HEK293 (cell line): ENCODE measurements around the gene SLC17A9.
A peak's percentile ranks its signal among the peaks of the same experiment; 100 is the strongest.

Experiments
- CTCF ChIA-PET: fragments of 350-600 bp; formaldehyde crosslinking; extraction: SDS; loops from one replicate; lab custom pipeline; 2021; ENCODE audit warnings: antibody characterized with exemption; lab: Yijun Ruan, JAX
- POLR2A ChIA-PET: fragments of 300-600 bp; formaldehyde crosslinking; extraction: SDS; loops from one replicate; lab custom pipeline; 2020; ENCODE audit warnings: antibody characterized with exemption, inconsistent platforms; lab: Yijun Ruan, JAX
- H3K27ac ChIP-seq: fragments of 200-500 bp; sonication (Bioruptor generic); 2 replicates; pipeline ENCODE4 v1.5.1; 2014; ENCODE audit warnings: low read depth, low read length, control low read depth, inconsistent platforms; ENCODE audit errors: extremely low read depth
- H3K36me3 ChIP-seq, 2 experiments: fragments of 200-500 bp in 1 of 2; sonication (Bioruptor generic) in 1 of 2; 1 replicate in 1 of 2; 2 replicates in 1 of 2; pipeline ENCODE4 v1.5.1; 2014 to 2017; ENCODE audit warnings: inconsistent platforms in 2 of 2, low read length in 2 of 2; ENCODE audit not compliant: control insufficient read depth in 2 of 2, insufficient read depth in 1 of 2
- H3K4me1 ChIP-seq: fragments of 200-500 bp; sonication (Bioruptor generic); 2 replicates; pipeline ENCODE4 v1.5.1; 2014; ENCODE audit warnings: mild to moderate bottlenecking, low read length, inconsistent platforms; ENCODE audit not compliant: control insufficient read depth, insufficient read depth
- H3K4me3 ChIP-seq: 2 replicates; pipeline ENCODE4 v1.5.1; 2011; ENCODE audit warnings: low read depth, mild to moderate bottlenecking, control low read depth, low read length, moderate library complexity
- H3K9me3 ChIP-seq: fragments of 200-500 bp; sonication (Bioruptor generic); 2 replicates; pipeline ENCODE4 v1.5.1; 2014; ENCODE audit warnings: low read depth, low read length, inconsistent platforms; ENCODE audit not compliant: control insufficient read depth, insufficient read depth
- BCL11B ChIP-seq: fragments of 450-650 bp; formaldehyde crosslinking; IDR thresholded peaks from 2 replicates; pipeline ENCODE4 v1.5.1; 2016; ENCODE audit warnings: low read depth, missing biosample characterization, missing genetic modification characterization
- KLF10 ChIP-seq: fragments of 450-650 bp; IDR thresholded peaks from 2 replicates; pipeline ENCODE4 v1.5.1; 2018; ENCODE audit warnings: missing biosample characterization, mild to moderate bottlenecking, missing genetic modification characterization
- PRDM1 ChIP-seq: fragments of 450-650 bp; formaldehyde crosslinking; IDR thresholded peaks from 2 replicates; pipeline ENCODE4; 2016; ENCODE audit warnings: missing biosample characterization, missing genetic modification characterization
- SCRT1 ChIP-seq: fragments of 450-650 bp; formaldehyde crosslinking; IDR thresholded peaks from 2 replicates; pipeline ENCODE4 v1.5.1; 2016; ENCODE audit warnings: missing biosample characterization, missing genetic modification characterization, borderline replicate concordance
- SCRT2 ChIP-seq: fragments of 450-650 bp; formaldehyde crosslinking; IDR thresholded peaks from 2 replicates; pipeline ENCODE4 v1.5.1; 2016; ENCODE audit warnings: missing biosample characterization, missing genetic modification characterization
- YY2 ChIP-seq: fragments of 450-650 bp; formaldehyde crosslinking; IDR thresholded peaks from 2 replicates; pipeline ENCODE4 v1.5.1; 2016; ENCODE audit warnings: missing biosample characterization, missing genetic modification characterization
- ZNF10 ChIP-seq: fragments of 450-650 bp; formaldehyde crosslinking; IDR thresholded peaks from 2 replicates; pipeline ENCODE4 v1.5.1; 2017; ENCODE audit warnings: missing biosample characterization, missing genetic modification characterization
- ZNF132 ChIP-seq: fragments of 450-650 bp; formaldehyde crosslinking; IDR thresholded peaks from 2 replicates; pipeline ENCODE4 v1.5.1; 2017; ENCODE audit warnings: missing biosample characterization, missing genetic modification characterization, borderline replicate concordance
- ZNF140 ChIP-seq: fragments of 450-650 bp; formaldehyde crosslinking; IDR thresholded peaks from 2 replicates; pipeline ENCODE4 v1.5.1; 2016; ENCODE audit warnings: missing biosample characterization, missing genetic modification characterization
- ZNF146 ChIP-seq: fragments of 450-650 bp; formaldehyde crosslinking; IDR thresholded peaks from 2 replicates; pipeline ENCODE4 v1.5.1; 2016; ENCODE audit warnings: missing biosample characterization, missing genetic modification characterization
- ZNF157 ChIP-seq: fragments of 450-650 bp; formaldehyde crosslinking; IDR thresholded peaks from 2 replicates; pipeline ENCODE4 v1.5.1; 2016; ENCODE audit warnings: missing biosample characterization, missing genetic modification characterization
- ZNF184 ChIP-seq: fragments of 450-650 bp; IDR thresholded peaks from 2 replicates; pipeline ENCODE4 v1.5.1; 2018; ENCODE audit warnings: missing biosample characterization, mild to moderate bottlenecking, missing genetic modification characterization
- ZNF223 ChIP-seq: fragments of 450-650 bp; formaldehyde crosslinking; IDR thresholded peaks from 2 replicates; pipeline ENCODE4 v1.5.1; 2016; ENCODE audit warnings: missing biosample characterization, missing genetic modification characterization
- ZNF530 ChIP-seq: fragments of 450-650 bp; formaldehyde crosslinking; IDR thresholded peaks from 2 replicates; pipeline ENCODE4 v1.5.1; 2016; ENCODE audit warnings: low read depth, missing biosample characterization, missing genetic modification characterization
- ZNF560 ChIP-seq: fragments of 450-650 bp; formaldehyde crosslinking; IDR thresholded peaks from 2 replicates; pipeline ENCODE4 v1.5.1; 2017; ENCODE audit warnings: missing biosample characterization, missing genetic modification characterization, borderline replicate concordance
- ZNF561 ChIP-seq: fragments of 450-650 bp; IDR thresholded peaks from 2 replicates; pipeline ENCODE4 v1.5.1; 2018; ENCODE audit warnings: missing biosample characterization, missing genetic modification characterization, borderline replicate concordance
- ZNF600 ChIP-seq: fragments of 450-650 bp; formaldehyde crosslinking; IDR thresholded peaks from 2 replicates; pipeline ENCODE4 v1.5.1; 2016; ENCODE audit warnings: missing biosample characterization, missing genetic modification characterization
- TF ChIP-seq, protein P1 (sequence below): fragments of 450-650 bp; formaldehyde crosslinking; IDR thresholded peaks from 2 replicates; pipeline ENCODE4 v1.5.1; 2016; ENCODE audit warnings: missing biosample characterization, missing genetic modification characterization
- TF ChIP-seq, protein P2 (sequence below): fragments of 450-650 bp; formaldehyde crosslinking; IDR thresholded peaks from 2 replicates; pipeline ENCODE4 v1.5.1; 2016; ENCODE audit warnings: missing biosample characterization, missing genetic modification characterization
- TF ChIP-seq, protein P3 (sequence below): fragments of 450-650 bp; formaldehyde crosslinking; IDR thresholded peaks from 2 replicates; pipeline ENCODE4 v1.5.1; 2016; ENCODE audit warnings: missing biosample characterization, missing genetic modification characterization

SLC17A9 gene

DNA sequence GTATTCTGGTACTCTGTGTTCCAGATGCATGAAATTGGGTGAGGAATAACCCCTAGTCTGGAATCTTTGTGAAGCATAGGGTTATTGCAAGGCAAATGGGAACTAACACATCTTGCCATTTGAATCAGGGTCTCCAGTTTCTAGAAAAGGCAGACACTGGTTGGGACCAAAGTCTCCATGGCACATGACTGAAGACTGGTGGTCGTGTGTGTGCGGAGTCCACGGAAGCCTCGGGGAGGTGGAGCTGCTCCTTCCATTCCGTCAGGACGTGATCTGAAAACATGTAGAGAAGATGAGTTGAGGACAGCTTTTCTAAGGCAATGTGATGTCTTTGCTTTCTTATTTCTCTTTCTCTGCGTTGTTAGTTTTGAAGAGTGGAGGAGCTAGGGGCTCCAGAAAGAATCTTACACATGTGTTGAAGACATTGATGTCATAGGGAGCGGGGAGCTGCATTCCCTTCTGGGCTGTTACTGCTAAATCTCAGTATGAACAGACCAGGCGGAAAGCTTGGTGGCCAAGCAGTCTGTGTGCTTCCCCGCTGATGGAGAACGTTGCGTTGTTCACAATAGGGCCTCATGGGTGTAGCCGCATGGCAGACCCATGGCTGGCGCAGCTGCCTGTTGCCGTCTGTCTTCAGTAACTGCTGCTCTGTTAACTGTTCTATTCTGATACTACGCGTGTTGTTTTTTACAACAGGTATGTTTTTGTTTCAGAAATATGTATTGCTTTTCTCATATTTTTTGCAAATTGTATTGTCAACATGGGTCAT is 4.8 kb upstream of the SLC17A9 start:
- CTCF ChIA-PET, result interaction anchor here (0.6 to 1.8 kb wide), 4 partner anchors 9 to 72 kb away, joined by 3 to 4 read pairs (median 4); partner anchors contain the start of gene GID8
- H3K4me1 ChIP-seq, result no peaks in the 10 kb centered on the region
- no peak overlapping the region for H3K27ac ChIP-seq
- H3K4me3 ChIP-seq, result no peak overlapping the region
- no peaks in the 10 kb centered on the region for H3K9me3 ChIP-seq
- TF ChIP-seq ZNF530 (tag by site-specific recombination) (no peak), ZNF600 (no peak), PRDM1 (tag by site-specific recombination) (no peak), ZNF10 (tag by site-specific recombination) (no peak), ZNF184 (tag by site-specific recombination) (no peak), ZNF560 (tag by site-specific recombination) (no peak), YY2 (tag by site-specific recombination) (no peak), ZNF132 (no peak), BCL11B (tag by site-specific recombination) (no peak), ZNF157 (no peak), ZNF561 (tag by site-specific recombination) (no peak), ZNF140 (no peak), ZNF146 (tag by site-specific recombination) (no peak), SCRT1 (no peak), ZNF223 (tag by site-specific recombination) (no peak)
- TF ChIP-seq, protein P1, sequence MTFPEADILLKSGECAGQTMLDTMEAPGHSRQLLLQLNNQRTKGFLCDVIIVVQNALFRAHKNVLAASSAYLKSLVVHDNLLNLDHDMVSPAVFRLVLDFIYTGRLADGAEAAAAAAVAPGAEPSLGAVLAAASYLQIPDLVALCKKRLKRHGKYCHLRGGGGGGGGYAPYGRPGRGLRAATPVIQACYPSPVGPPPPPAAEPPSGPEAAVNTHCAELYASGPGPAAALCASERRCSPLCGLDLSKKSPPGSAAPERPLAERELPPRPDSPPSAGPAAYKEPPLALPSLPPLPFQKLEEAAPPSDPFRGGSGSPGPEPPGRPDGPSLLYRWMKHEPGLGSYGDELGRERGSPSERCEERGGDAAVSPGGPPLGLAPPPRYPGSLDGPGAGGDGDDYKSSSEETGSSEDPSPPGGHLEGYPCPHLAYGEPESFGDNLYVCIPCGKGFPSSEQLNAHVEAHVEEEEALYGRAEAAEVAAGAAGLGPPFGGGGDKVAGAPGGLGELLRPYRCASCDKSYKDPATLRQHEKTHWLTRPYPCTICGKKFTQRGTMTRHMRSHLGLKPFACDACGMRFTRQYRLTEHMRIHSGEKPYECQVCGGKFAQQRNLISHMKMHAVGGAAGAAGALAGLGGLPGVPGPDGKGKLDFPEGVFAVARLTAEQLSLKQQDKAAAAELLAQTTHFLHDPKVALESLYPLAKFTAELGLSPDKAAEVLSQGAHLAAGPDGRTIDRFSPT, result no peak
- TF ChIP-seq, protein P2, sequence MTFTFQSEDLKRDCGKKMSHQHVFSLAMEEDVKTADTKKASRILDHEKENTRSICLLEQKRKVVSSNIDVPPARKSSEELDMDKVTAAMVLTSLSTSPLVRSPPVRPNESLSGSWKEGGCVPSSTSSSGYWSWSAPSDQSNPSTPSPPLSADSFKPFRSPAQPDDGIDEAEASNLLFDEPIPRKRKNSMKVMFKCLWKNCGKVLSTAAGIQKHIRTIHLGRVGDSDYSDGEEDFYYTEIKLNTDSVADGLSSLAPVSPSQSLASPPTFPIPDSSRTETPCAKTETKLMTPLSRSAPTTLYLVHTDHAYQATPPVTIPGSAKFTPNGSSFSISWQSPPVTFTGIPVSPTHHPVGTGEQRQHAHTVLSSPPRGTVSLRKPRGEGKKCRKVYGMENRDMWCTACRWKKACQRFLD (tag by site-specific recombination), result no peak
- TF ChIP-seq, protein P3, sequence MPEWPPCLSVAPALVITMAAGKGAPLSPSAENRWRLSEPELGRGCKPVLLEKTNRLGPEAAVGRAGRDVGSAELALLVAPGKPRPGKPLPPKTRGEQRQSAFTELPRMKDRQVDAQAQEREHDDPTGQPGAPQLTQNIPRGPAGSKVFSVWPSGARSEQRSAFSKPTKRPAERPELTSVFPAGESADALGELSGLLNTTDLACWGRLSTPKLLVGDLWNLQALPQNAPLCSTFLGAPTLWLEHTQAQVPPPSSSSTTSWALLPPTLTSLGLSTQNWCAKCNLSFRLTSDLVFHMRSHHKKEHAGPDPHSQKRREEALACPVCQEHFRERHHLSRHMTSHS, result no peak
- TF ChIP-seq, all 188 proteins: peak for 0
- POLR2A ChIA-PET, result interaction anchor here (1.2 kb wide), 1 partner anchor 12 kb away, joined by 3 read pairs; no protein-coding TSS in a partner anchor
- peaks cover 0 to 79% of the 10 kb centered on the region in 2 experiments; a peak in 2 of 3 replicates for H3K36me3 ChIP-seq

DNA sequence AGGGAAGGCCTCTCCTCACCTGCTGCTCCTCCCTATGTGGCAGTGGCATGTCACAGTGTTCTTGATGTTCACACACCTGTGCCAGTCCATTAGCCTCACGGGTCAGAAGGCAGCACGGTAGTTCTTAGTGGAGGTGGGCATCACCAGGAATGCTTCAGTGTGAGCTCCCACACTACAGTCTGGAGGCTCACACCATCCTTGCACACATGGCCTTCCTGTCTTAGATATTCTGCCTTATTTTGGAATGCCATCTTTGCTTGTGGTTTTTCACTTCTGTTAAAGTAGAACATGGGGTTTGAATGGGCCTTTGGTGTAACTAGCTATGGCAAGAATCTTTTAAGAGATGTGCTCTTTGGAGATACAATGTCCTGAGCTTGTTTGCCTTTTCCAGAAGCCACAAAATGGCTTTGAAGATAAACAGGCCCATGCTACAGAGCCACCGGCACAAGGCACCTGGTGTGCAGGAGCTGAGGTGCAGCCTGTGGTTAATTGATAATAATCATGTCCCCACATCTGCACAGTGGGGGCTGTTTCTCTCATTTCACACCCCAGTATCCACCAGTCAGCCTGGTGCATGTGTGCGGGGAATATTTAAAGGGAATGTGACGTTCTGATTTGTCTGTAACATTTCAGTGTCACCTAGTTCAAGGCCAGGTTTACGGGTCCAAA is 3.2 kb upstream of the SLC17A9 start:
- no peak overlapping the region for H3K4me3 ChIP-seq
- TF ChIP-seq SCRT2 (tag by site-specific recombination) (0 out of 2 replicates have a peak, but pooled peaks have one; percentile 14), KLF10 (no peak)
- H3K4me1 ChIP-seq, result no peaks in the 10 kb centered on the region
- H3K27ac ChIP-seq, result no peak overlapping the region
- no peaks in the 10 kb centered on the region for H3K9me3 ChIP-seq
- peaks cover 0 to 63% of the 10 kb centered on the region in 2 experiments; a peak in 1 of 3 replicates for H3K36me3 ChIP-seq
- POLR2A ChIA-PET, result interaction anchor here (0.8 to 1.2 kb wide), 2 partner anchors 10 to 11 kb away, joined by 3 read pairs; partner anchors contain the start of gene GID8
- CTCF ChIA-PET, result interaction anchor here (0.6 to 1.3 kb wide), 2 partner anchors 12 to 360 kb away, joined by 3 to 4 read pairs; no protein-coding TSS in a partner anchor
